H1 (cell line): ENCODE measurements around the gene KRTAP5-4. TPM values are rescaled to one million over a fixed set of nuclear protein-coding genes. Genes with fewer than 3 reads are reported as not detected.

Experiments used
- CTCF ChIA-PET: fragments of 300-600 bp; sonication (Branson Sonifier 250); formaldehyde crosslinking; loops from one replicate; lab custom pipeline; 2021; ENCODE audit not compliant: partially characterized antibody; lab: Charles Lee
- POLR2A ChIA-PET: fragments of 300-600 bp; sonication (Branson Sonifier 250); formaldehyde crosslinking; loops from one replicate; lab custom pipeline; 2021; ENCODE audit warnings: inconsistent platforms; ENCODE audit not compliant: partially characterized antibody; lab: Charles Lee
- DNase-seq, 2 experiments: peaks; one replicate each; pipeline versions ENCODE4 v3.0.0 to v3.0.0-alpha.2; 2010 to 2022; ENCODE audit warnings: low spot score in 2 of 2, low read depth in 1 of 2, mixed read lengths in 1 of 2
- FAIRE-seq: peaks from 2 replicates; lab custom pipeline; 2011; peaks lifted over from hg19 to GRCh38; lab: Jason Lieb, UNC
- H2AFZ ChIP-seq: 2 replicates; pipeline ENCODE4 v1.8.1; 2012; ENCODE audit warnings: low read length, inconsistent platforms
- H2AK5ac ChIP-seq: 2 replicates; pipeline ENCODE4 v1.6.1; 2013; ENCODE audit warnings: low read depth, low read length
- H2BK120ac ChIP-seq: replicated peaks from 2 replicates; pipeline ENCODE3; 2013; ENCODE audit warnings: low read depth, low read length, inconsistent platforms
- H2BK12ac ChIP-seq: 2 replicates; pipeline ENCODE4 v1.6.1; 2013; ENCODE audit warnings: low read depth, low read length
- H2BK15ac ChIP-seq: 2 replicates; pipeline ENCODE4 v1.6.1; 2013; ENCODE audit warnings: low read length
- H2BK20ac ChIP-seq: 2 replicates; pipeline ENCODE4 v1.6.1; 2013; ENCODE audit warnings: low read length
- H2BK5ac ChIP-seq: 2 replicates; pipeline ENCODE4 v1.6.1; 2013; ENCODE audit warnings: low read depth, low read length
- H3K14ac ChIP-seq: 2 replicates; pipeline ENCODE4 v1.6.1; 2013; ENCODE audit warnings: inconsistent platforms; ENCODE audit not compliant: insufficient read length
- H3K18ac ChIP-seq: 2 replicates; pipeline ENCODE4 v1.6.1; 2013; ENCODE audit warnings: low read length; ENCODE audit errors: extremely low read depth
- H3K23ac ChIP-seq: 2 replicates; pipeline ENCODE4 v1.6.1; 2013; ENCODE audit warnings: inconsistent platforms; ENCODE audit not compliant: insufficient read length
- H3K23me2 ChIP-seq: 2 replicates; pipeline ENCODE4 v1.6.1; 2013; ENCODE audit warnings: low read depth, low read length
- H3K27ac ChIP-seq: 2 replicates; pipeline ENCODE4 v1.6.1; 2011; ENCODE audit warnings: low read depth, low read length, inconsistent platforms
- H3K27me3 ChIP-seq, 4 experiments: replicated peaks in 1 of 4; 1 replicate in 1 of 4; 2 replicates in 3 of 4; pipeline versions ENCODE4 v1.6.1 to v1.8.1; 2011 to 2013; ENCODE audit warnings: low read length in 3 of 4, mild to moderate bottlenecking in 3 of 4, inconsistent platforms in 2 of 4, mixed read lengths in 2 of 4, moderate library complexity in 1 of 4; ENCODE audit not compliant: control insufficient read depth in 3 of 4, insufficient read depth in 3 of 4; ENCODE audit errors: extremely low read depth in 1 of 4
- H3K36me3 ChIP-seq, 4 experiments: 2 replicates each; pipeline versions ENCODE4 v1.6.1 to v1.8.1; 2011 to 2013; ENCODE audit warnings: mild to moderate bottlenecking in 4 of 4, low read length in 3 of 4, moderate library complexity in 2 of 4, control low read depth in 1 of 4, inconsistent platforms in 1 of 4; ENCODE audit not compliant: insufficient read depth in 4 of 4, control insufficient read depth in 2 of 4
- H3K4ac ChIP-seq: replicated peaks from 2 replicates; pipeline ENCODE3; 2013; ENCODE audit warnings: low read length, low read depth, mixed read lengths, inconsistent platforms; ENCODE audit not compliant: insufficient read length
- H3K4me1 ChIP-seq, 4 experiments: replicated peaks in 1 of 4; 1 replicate in 1 of 4; 2 replicates in 3 of 4; pipeline versions ENCODE4 v1.6.1 to v1.8.1; 2011 to 2013; ENCODE audit warnings: low read length in 3 of 4, inconsistent platforms in 2 of 4, mixed read lengths in 1 of 4; ENCODE audit not compliant: insufficient read depth in 4 of 4, control insufficient read depth in 3 of 4
- H3K4me2 ChIP-seq, 2 experiments: 2 replicates each; pipeline versions ENCODE4 v1.6.1 to v1.8.1; 2011 to 2013; ENCODE audit warnings: low read depth in 2 of 2, low read length in 2 of 2, control low read depth in 1 of 2, inconsistent platforms in 1 of 2, mild to moderate bottlenecking in 1 of 2; ENCODE audit not compliant: insufficient read depth in 1 of 2
- H3K4me3 ChIP-seq, 4 experiments: fragments of 200-600, 300-600 bp in 1 of 4; sonication (generic), shearing (Covaris generic), sonication (Bioruptor Twin) in 1 of 4; 2 replicates each; pipeline versions ENCODE4 v1.5.1 to v1.8.1; 2011 to 2016; ENCODE audit warnings: low read length in 4 of 4, low read depth in 3 of 4, control low read depth in 2 of 4, inconsistent platforms in 2 of 4, mild to moderate bottlenecking in 2 of 4, mixed read lengths in 1 of 4, moderate library complexity in 1 of 4; ENCODE audit not compliant: insufficient read depth in 2 of 4; ENCODE audit errors: extremely low read depth in 1 of 4
- H3K56ac ChIP-seq: replicated peaks from 2 replicates; pipeline ENCODE3; 2013; ENCODE audit warnings: low read depth, mild to moderate bottlenecking, mixed read lengths, low read length, inconsistent platforms; ENCODE audit not compliant: insufficient read length
- H3K79me1 ChIP-seq: 2 replicates; pipeline ENCODE4 v1.6.1; 2013; ENCODE audit warnings: low read depth, low read length, control low read depth
- H3K79me2 ChIP-seq, 2 experiments: 2 replicates each; pipeline versions ENCODE4 v1.6.1 to v1.8.1; 2012 to 2013; ENCODE audit warnings: low read length in 2 of 2, mild to moderate bottlenecking in 2 of 2, inconsistent platforms in 1 of 2; ENCODE audit not compliant: insufficient read depth in 2 of 2, control insufficient read depth in 1 of 2
- H3K9ac ChIP-seq, 4 experiments: replicated peaks in 1 of 4; 1 replicate in 1 of 4; 2 replicates in 3 of 4; pipeline versions ENCODE4 v1.6.1 to v1.8.1; 2011 to 2013; ENCODE audit warnings: low read depth in 3 of 4, low read length in 3 of 4, control low read depth in 2 of 4, mild to moderate bottlenecking in 2 of 4, moderate library complexity in 2 of 4, inconsistent platforms in 1 of 4; ENCODE audit errors: extremely low read depth in 1 of 4
- H3K9me3 ChIP-seq, 2 experiments: 2 replicates each; pipeline versions ENCODE4 v1.6.1 to v1.8.1; 2012 to 2013; ENCODE audit warnings: mild to moderate bottlenecking in 2 of 2, moderate library complexity in 2 of 2, control low read depth in 1 of 2, inconsistent platforms in 1 of 2, low read depth in 1 of 2, low read length in 1 of 2, mixed read lengths in 1 of 2; ENCODE audit not compliant: insufficient read depth in 2 of 2
- H4K20me1 ChIP-seq, 2 experiments: replicated peaks in 1 of 2; 2 replicates each; pipeline versions ENCODE3 to v1.8.1; 2011 to 2013; ENCODE audit warnings: inconsistent platforms in 2 of 2, low read length in 2 of 2, mild to moderate bottlenecking in 1 of 2; ENCODE audit not compliant: insufficient read depth in 2 of 2, control insufficient read depth in 1 of 2
- H4K5ac ChIP-seq: 2 replicates; pipeline ENCODE4 v1.6.1; 2013; ENCODE audit warnings: low read length, low read depth, mixed read lengths, inconsistent platforms; ENCODE audit not compliant: insufficient read length
- H4K8ac ChIP-seq: 2 replicates; pipeline ENCODE4 v1.8.0; 2013; ENCODE audit warnings: mild to moderate bottlenecking, moderate library complexity, low read length, inconsistent platforms; ENCODE audit not compliant: insufficient read depth; ENCODE audit errors: extremely low read depth
- H4K91ac ChIP-seq: replicated peaks from 2 replicates; pipeline ENCODE3; 2013; ENCODE audit warnings: low read length, mixed read lengths, inconsistent platforms; ENCODE audit not compliant: insufficient read length
- BACH1 ChIP-seq: IDR thresholded peaks from 2 replicates; pipeline ENCODE4 v1.6.1; 2012; ENCODE audit warnings: low read length, improper control_type of control experiment
- BRCA1 ChIP-seq: IDR thresholded peaks from 2 replicates; pipeline ENCODE4 v1.6.1; 2012; ENCODE audit warnings: low read depth, low read length, improper control_type of control experiment
- CBX5 ChIP-seq: fragments of 300-800, 300-1000 bp; sonication (generic); IDR thresholded peaks from 2 replicates; pipeline ENCODE4 v1.7.1; 2016; ENCODE audit warnings: antibody characterized with exemption, low read length, low read depth
- CREB1 ChIP-seq: IDR thresholded peaks from 2 replicates; pipeline ENCODE4 v1.6.1; 2012; ENCODE audit warnings: inconsistent platforms
- HDAC2 ChIP-seq, 2 experiments: fragments of 300-600 bp in 1 of 2; sonication (generic) in 1 of 2; IDR thresholded peaks; 2 replicates each; pipeline ENCODE4 v1.6.1; 2011 to 2012; ENCODE audit warnings: low read depth in 2 of 2, low read length in 2 of 2, mild to moderate bottlenecking in 2 of 2, moderate library complexity in 2 of 2, borderline replicate concordance in 1 of 2, inconsistent platforms in 1 of 2
- JUN ChIP-seq: IDR thresholded peaks from 2 replicates; pipeline ENCODE4 v1.6.1; 2011; ENCODE audit warnings: low read depth, mild to moderate bottlenecking, improper control_type of control experiment, low read length
- KDM1A ChIP-seq: fragments of 200-600, 300-600 bp; sonication (generic); IDR thresholded peaks from 2 replicates; pipeline ENCODE4 v1.7.1; 2016; ENCODE audit warnings: mild to moderate bottlenecking, low read length, borderline replicate concordance
- POLR2A ChIP-seq, 2 experiments: IDR thresholded peaks; 1 replicate in 1 of 2; 2 replicates in 1 of 2; pipeline ENCODE4 v1.6.1; 2011; ENCODE audit warnings: low read depth in 2 of 2, low read length in 2 of 2, mild to moderate bottlenecking in 2 of 2; ENCODE audit errors: control extremely low read depth in 1 of 2
- SIN3A ChIP-seq, 2 experiments: IDR thresholded peaks in 1 of 2; conservative IDR thresholded peaks in 1 of 2; 2 replicates each; pipeline ENCODE4 v1.6.1; 2011 to 2012; ENCODE audit warnings: low read length in 2 of 2, improper control_type of control experiment in 1 of 2, low read depth in 1 of 2, mild to moderate bottlenecking in 1 of 2
- TAF1 ChIP-seq: IDR thresholded peaks from 2 replicates; pipeline ENCODE4 v1.6.1; 2011; ENCODE audit warnings: mild to moderate bottlenecking, low read depth, low read length
- TCF12 ChIP-seq: IDR thresholded peaks from 2 replicates; pipeline ENCODE4 v1.6.1; 2011; ENCODE audit warnings: low read depth, mild to moderate bottlenecking, low read length
- ZNF274 ChIP-seq: IDR thresholded peaks from 2 replicates; pipeline ENCODE4 v1.7.0; 2012; ENCODE audit warnings: low read length, borderline replicate concordance; ENCODE audit errors: extremely low read depth
- WGBS, 2 experiments: shearing (Covaris generic) in 1 of 2; methylation state at CpG; one replicate each; pipeline versions ENCODE4 v1.1.6 to v1.1.7; 2013 to 2015; ENCODE audit warnings: low lambda C conversion rate in 2 of 2, mixed read lengths in 2 of 2, inconsistent platforms in 1 of 2, low coverage in 1 of 2, missing lambda C conversion rate in 1 of 2; ENCODE audit not compliant: insufficient replicate concordance in 2 of 2, insufficient coverage in 1 of 2, insufficient read length in 1 of 2; ENCODE audit errors: extremely low coverage in 1 of 2, missing lambda C conversion rate in 1 of 2; 5-methylcytosine and 5-hydroxymethylcytosine counted together
- polyA plus RNA-seq, 7 experiments: library from polyadenylated mRNA; depleted of rRNA in 3 of 7; stranded (reverse) in 5 of 7; unstranded in 2 of 7; fragments of >200 nt in 5 of 7; fragments of 200-250 nt in 2 of 7; gene quantifications; 1 replicate in 5 of 7; 2 replicates in 1 of 7; 4 replicates in 1 of 7; pipeline versions ENCODE4 v1.2.1 to v1.2.3, GENCODE V29; 2011 to 2013; ENCODE audit warnings: missing spikeins in 2 of 7, mixed read lengths in 2 of 7
- total RNA-seq: library from RNA; stranded (reverse); fragmentation: NEBNext Ultra II Directional; extraction: Animal tissue kit (Norgen Biotek cat#: 25700); gene quantifications from 2 replicates; pipeline ENCODE4 v1.2.1, GENCODE V29; 2021

The KRTAP5-4 gene
- total and polyA plus RNA-seq, 2 of the 8 experiments (the other 6 are each of a cell fraction or from before 2014, with no cell fraction given) = not detected

GRCh38 chr11:1650034-1650917 is 28.3 kb upstream of the KRTAP5-4 start:
- Histone ChIP-seq H3K56ac (no peak overlapping the region), H3K4ac (no peak overlapping the region), H3K9me3 (no peaks in the 10 kb centered on the region), H2BK20ac (no peak overlapping the region), H3K79me2 (no peaks in the 10 kb centered on the region), H3K23me2 (no peaks in the 10 kb centered on the region), H3K9ac (no peak overlapping the region), H2AK5ac (no peak overlapping the region), H4K91ac (no peak overlapping the region), H4K20me1 (no peaks in the 10 kb centered on the region), H3K23ac (no peak overlapping the region), H2BK5ac (no peak overlapping the region), H3K4me1 (peaks cover 0 to 6% (median 2%) of the 10 kb centered on the region in 4 experiments; a peak in 3 of 7 replicates), H2BK15ac (no peak overlapping the region; the same call in 1 of the 2 replicates), H2AFZ (no peak overlapping the region), H4K8ac (no peak overlapping the region), H3K36me3 (no peaks in the 10 kb centered on the region), H3K4me3 (no peak overlapping the region), H3K14ac (no peak overlapping the region), H3K79me1 (no peaks in the 10 kb centered on the region), H3K27ac (no peak overlapping the region), H3K27me3 (peaks cover 0 to 8% (median 6%) of the 10 kb centered on the region in 4 experiments; a peak in 4 of 7 replicates), H3K18ac (no peak overlapping the region), H2BK120ac (no peak overlapping the region), H3K4me2 (no peak overlapping the region), H2BK12ac (0 out of 2 replicates have a peak overlapping the region, but pooled peaks have one; percentile 43), H4K5ac (no peak overlapping the region)
- POLR2A ChIA-PET = no interaction called here
- CTCF ChIA-PET = interaction anchor here (0.7 to 10.1 kb wide), 12 partner anchors 11 to 626 kb away, joined by 3 to 166 read pairs (median 4); partner anchors contain the start of gene SYT8
- 82% methylated on average over 15 of the region's 15 CpGs; no CpG with 5 or more reads in 1 of the 2 experiments for WGBS, 2 experiments
- FAIRE-seq (no peak), DNase-seq (no peak)
- TF ChIP-seq HDAC2 (IDR thresholded peaks at IDR 0.05; ENCODE audit: borderline replicate concordance in 1 of 2, low read depth in 2 of 2, low read length in 2 of 2) (peak in 1 of 2 experiments; percentile 88; a peak in 2 of 4 replicates), CBX5 (no peak), ZNF274 (no peak), SIN3A (conservative IDR thresholded peaks at IDR 0.05 in 1 of 2, IDR thresholded peaks at IDR 0.05 in 1 of 2; ENCODE audit: low read depth in 1 of 2, low read length in 2 of 2) (no peak), TAF1 (no peak), TCF12 (no peak), JUN (no peak), KDM1A (peak; percentile 98), BACH1 (no peak), POLR2A (IDR thresholded peaks at IDR 0.05; ENCODE audit: control extremely low read depth in 1 of 2, low read depth in 2 of 2, low read length in 2 of 2) (no peak), CREB1 (no peak), BRCA1 (no peak)
